SU-DHL-6 (cell line): ENCODE measurements around the gene CFAP206.

ENCODE experiments used
- CTCF ChIP-seq: fragments of 200-600 bp; sonication (generic); IDR thresholded peaks from one replicate; pipeline ENCODE4 v1.5.1; 2017; ENCODE audit warnings: antibody characterized with exemption, mild to moderate bottlenecking, low read length, moderate library complexity; ENCODE audit not compliant: insufficient read depth, poor library complexity, severe bottlenecking
- EZH2phosphoT487 ChIP-seq: fragments of 200-600 bp; sonication (generic), shearing (Covaris generic); conservative IDR thresholded peaks from 2 replicates; pipeline ENCODE4 v1.6.1; 2018; ENCODE audit warnings: mild to moderate bottlenecking, antibody characterized with exemption, low read length, moderate library complexity, mixed read lengths

GRCh38 chr6:87408721-87409155 is 966 bp downstream of the CFAP206 start:
- TF ChIP-seq CTCF (no peak), EZH2phosphoT487 (no peak)
